GM11168 (cell line): Measurements from ENCODE around the gene FHOD1.

Experiments
- in situ Hi-C: fragments of 300-500 bp; cut with MboI; formaldehyde crosslinking; loops from one replicate; pipeline ENCODE4 v1.12.0; 2022; ENCODE audit warnings: low sequenced_read_pairs; ENCODE audit not compliant: unreplicated experiment

The FHOD1 gene

DNA sequence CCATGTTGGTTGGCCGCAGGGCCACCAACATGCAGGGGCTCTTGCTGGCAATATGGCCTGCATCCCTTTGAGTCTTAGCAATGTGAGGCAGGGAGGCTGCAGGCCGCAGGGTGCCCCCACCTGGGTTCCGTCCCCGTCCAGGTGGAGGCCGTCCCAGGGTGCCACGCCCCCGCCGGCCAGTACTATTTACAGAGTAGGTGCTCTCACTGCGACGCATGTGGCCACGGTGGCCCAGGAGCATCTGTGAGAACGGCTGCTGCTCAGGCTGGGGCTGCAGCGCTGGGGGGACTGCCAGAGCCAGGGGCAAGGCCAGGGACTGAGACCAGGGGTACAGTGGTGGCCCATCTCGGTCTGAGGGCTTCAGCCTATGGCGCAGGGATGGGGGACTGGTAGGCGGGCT is 67.1 kb downstream of the FHOD1 start:
- in situ Hi-C loops = no loop called here

DNA sequence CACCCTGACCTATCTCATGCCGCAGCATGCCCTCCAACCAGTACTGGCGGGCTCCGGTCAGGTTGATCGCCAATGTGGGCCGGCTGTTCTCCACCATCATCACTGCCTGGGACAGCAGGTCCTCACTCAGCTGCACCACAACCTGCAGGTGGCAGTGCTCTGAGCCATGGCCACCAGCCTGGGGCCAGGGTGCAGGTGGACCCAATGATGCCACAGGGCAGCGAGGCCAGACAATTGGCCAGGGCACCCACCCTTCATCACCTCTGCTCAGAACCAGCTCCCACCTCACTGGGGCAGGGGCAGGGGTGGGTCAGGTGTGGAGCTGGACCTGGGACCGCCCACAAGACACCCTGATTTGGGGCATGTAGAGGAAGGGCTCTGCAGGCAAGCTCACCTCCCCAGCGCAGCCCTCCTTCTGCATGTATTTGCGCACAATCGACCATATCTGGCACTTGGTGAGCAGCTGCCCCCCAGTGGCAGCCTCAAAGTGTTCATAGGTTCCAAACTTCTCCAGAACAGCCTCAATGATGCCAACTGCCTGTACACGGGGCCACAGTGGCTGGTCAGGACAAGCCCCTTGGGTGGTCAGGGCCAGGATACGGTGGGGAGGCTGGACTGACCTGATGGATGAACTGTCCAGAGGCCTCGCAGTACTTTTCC is 67.7 kb downstream of the FHOD1 start:
- in situ Hi-C loops = no loop called here
